Fibroblast of skin of back (primary cell): Measurements from ENCODE around the gene MAPKAPK2. TPM values are rescaled to one million over a fixed set of nuclear protein-coding genes. Genes with fewer than 3 reads are reported as not detected.
A peak's percentile ranks its signal among the peaks of the same experiment; 100 is the strongest.
"Not testable (repeated sequence)": the region's sequence is repeated elsewhere in the genome, so short reads cannot be mapped to it uniquely, and the experiment has no call there.

ENCODE experiments used
- DNase-seq: peaks from one replicate; pipeline ENCODE4 v3.0.0-alpha.2; 2013
- polyA plus RNA-seq, 2 experiments: library from polyadenylated mRNA; unstranded; fragments of 120-200 nt; gene quantifications; one replicate each; pipeline ENCODE4 v1.2.1, GENCODE V29; 2013; ENCODE audit not compliant: insufficient read length in 2 of 2

Gene MAPKAPK2
- 114 TPM for polyA plus RNA-seq (2013, experiment 1 of 2; ENCODE audit: insufficient read length)
- polyA plus RNA-seq (2013, experiment 2 of 2; ENCODE audit: insufficient read length) = 100 TPM

DNA sequence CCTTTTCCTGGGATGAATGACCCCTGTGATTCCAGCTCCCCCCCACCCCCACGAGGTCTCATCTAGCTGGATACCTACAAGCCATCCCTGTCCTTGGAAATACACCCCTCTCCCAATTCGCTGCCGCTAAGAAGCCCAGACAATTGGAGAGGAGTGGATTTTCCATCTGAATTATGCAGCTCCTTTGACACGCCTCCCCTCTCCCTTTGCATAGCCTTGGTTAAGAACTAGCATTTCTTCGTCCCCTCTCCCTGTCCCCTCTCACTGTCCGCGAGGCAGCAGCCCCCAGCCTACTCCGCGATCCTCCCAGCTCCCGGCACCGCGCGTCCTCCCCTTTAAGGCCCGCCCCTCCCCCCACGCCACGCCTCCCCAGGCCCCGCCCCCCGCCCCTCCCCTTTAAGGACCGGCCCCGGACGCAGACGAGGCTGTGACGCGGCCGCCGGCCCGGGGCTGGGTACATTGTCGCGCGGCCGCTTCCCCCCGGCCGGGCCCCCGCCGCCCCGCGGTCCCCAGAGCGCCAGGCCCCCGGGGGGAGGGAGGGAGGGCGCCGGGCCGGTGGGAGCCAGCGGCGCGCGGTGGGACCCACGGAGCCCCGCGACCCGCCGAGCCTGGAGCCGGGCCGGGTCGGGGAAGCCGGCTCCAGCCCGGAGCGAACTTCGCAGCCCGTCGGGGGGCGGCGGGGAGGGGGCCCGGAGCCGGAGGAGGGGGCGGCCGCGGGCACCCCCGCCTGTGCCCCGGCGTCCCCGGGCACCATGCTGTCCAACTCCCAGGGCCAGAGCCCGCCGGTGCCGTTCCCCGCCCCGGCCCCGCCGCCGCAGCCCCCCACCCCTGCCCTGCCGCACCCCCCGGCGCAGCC, at the start of gene MAPKAPK2:
TSS of gene MAPKAPK2 (plus strand) at position 428 of the 856 bp plus-strand sequence. CDS start at position 753, 325 bp downstream.
- peak; percentile 73 for DNase-seq

DNA sequence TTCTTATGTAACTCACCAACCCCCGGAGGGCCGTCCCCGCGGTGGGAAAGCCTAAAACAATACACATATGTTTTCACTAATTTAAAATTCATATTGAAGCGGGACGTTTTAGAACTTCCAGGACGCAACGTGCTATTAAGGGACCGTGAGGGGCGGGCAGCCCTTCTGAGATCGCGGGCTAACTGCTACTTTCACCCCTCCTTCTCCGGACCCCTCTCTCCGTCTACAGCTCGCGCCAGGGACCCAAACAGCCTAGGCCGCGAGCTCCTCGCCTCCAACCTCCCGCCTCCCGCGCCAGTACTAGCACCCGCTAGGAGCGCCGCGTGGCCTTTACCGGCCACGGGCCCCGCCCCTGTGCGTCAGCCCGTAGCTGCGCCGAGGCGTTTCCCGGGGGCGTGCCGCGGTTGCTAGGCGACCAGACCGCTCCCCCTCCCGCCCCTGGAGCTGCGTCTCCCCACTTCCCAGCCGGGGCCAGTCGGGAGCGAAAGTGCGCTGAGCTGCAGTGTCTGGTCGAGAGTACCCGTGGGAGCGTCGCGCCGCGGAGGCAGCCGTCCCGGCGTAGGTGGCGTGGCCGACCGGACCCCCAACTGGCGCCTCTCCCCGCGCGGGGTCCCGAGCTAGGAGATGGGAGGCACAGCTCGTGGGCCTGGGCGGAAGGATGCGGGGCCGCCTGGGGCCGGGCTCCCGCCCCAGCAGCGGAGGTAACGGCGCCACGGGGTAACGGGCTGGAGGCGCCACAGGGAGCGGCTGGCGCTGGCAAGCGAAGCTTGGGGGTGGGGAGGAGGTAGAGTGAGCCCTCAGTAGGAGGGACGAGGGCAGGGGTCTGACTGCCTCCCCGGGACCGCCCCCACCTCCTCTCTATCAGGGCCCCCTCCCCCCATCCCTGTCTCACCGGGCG, 49.4 kb upstream of the MAPKAPK2 start, which contains the start of gene DYRK3:
TSS of gene DYRK3 (plus strand) at position 457 of the 898 bp plus-strand sequence. CDS start at position 625, 168 bp downstream.
- DNase-seq = peak; percentile 91

DNA sequence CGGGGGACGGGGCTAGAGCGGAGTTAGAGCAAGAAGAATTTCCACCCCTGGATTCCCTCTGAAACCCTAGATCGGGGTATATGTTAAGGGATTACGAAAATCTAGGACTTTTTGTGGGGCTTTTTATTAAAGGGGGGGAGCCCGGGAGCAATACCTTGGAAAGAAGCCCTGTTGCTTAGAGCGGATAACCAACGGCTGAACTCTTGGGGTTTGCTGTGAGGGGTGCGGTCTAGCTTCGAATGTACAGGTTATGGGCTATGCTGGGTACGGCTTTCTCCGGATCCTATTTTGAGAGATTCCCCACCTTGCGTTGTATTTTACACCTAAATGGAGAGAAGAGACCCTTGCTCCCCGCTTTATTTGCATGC, 48.7 kb upstream of the MAPKAPK2 start:
- DNase-seq = no peak

DNA sequence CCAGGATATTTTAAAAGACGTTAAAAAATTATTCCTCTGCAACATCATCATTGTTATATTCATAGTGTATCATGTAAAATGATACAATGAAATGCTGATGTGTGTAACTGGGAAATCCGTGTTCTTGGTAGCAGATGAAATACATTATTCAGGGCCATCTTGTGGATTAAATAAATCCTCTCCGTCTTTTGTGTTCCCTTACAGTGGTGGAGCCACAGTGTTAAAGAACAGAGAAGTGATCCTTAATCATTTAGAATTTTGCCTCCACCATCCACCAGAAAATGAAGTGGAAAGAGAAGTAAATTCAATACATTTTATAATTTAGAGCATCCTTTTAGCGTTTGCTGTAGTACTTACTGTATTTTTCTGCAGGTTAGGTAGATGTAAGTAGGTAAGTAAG, 48.0 kb upstream of the MAPKAPK2 start:
- DNase-seq = no peak

DNA sequence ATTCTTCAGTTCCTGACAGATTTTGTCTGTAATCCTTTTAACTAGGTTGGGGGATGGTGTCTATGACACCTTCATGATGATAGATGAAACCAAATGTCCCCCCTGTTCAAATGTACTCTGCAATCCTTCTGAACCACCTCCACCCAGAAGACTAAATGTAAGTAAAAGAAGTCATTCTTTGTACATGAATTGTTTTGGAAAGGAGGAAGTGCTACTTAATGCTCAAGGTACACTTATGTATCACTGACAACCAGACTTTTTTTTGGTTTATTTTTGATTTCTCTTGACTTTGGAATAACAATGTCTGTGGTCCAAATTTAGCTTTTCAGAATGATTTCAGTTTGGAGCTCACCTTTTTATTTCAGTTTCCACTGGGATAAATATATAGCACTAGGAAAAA, 47.1 kb upstream of the MAPKAPK2 start:
- DNase-seq = no peak

DNA sequence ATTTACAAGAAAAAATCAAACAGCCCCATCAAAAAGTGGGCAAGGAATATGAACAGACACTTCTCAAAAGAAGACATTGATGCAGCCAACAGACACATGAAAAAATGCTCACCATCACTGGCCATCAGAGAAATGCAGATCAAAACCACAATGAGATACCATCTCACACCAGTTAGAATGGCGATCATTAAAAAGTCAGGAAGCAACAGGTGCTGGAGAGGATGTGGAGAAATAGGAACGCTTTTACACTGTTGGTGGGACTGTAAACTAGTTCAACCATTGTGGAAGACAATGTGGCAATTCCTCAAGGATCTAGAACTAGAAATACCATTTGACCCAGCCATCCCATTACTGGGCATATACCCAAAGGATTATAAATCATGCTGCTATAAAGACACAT, 42.6 kb upstream of the MAPKAPK2 start:
- DNase-seq = not testable (repeated sequence)

DNA sequence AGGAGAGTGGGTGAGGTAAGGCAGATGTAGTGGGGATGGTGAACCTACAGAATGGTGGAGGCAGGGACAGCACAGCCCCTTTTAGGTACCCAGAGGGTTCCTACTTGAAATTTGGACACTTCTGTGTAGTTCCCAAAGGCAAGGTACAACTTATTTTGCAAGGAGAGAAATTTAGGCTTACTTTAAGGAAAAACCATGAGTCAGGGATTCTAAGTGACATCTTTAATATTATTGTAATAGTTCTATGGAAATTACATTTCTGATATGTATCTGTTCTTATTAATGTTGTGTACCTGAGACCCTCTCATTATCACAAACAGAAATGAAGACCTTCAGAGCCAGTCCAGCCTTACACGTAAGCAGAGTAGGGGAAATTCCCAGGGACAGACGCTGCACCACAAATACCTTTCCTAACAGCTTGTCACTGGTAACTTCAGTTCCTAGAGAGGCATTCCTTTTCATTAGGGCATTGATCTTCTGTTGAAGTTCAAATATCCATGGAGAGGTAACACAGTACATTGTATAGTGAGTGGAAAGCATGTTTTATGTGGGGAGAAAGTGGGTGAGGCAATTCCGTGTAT, 41.5 kb upstream of the MAPKAPK2 start:
- DNase-seq = no peak

DNA sequence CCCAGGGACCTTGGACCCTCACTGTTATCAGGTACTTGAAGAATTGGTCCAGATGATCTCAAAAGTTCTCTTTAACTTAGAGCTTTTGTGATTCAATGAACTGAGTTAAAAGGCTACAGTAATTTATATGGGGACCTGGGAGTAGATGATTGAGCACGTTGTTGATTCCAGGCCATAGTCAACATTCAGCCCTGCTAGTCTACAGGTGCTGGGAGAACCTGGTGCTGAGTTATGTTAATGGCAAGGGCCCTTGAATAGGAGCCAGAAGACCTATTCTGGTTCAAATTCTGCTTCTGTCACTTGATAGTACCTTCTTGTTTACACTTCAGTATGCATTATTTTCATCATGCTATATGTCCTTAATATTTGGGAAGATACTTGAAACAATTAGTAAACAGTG, 38.2 kb upstream of the MAPKAPK2 start:
- DNase-seq = no peak

DNA sequence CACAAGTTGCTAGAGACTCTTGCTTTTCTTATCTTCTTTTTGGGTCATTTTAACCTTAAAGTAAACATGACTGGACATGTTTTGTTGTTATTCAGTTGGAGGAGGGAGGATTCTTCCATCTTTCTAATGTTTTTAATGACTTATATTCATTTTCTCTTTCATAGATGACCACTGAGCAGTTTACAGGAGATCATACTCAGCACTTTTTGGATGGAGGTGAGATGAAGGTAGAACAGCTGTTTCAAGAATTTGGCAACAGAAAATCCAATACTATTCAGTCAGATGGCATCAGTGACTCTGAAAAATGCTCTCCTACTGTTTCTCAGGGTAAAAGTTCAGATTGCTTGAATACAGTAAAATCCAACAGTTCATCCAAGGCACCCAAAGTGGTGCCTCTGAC, 37.5 kb upstream of the MAPKAPK2 start:
- no peak for DNase-seq

DNA sequence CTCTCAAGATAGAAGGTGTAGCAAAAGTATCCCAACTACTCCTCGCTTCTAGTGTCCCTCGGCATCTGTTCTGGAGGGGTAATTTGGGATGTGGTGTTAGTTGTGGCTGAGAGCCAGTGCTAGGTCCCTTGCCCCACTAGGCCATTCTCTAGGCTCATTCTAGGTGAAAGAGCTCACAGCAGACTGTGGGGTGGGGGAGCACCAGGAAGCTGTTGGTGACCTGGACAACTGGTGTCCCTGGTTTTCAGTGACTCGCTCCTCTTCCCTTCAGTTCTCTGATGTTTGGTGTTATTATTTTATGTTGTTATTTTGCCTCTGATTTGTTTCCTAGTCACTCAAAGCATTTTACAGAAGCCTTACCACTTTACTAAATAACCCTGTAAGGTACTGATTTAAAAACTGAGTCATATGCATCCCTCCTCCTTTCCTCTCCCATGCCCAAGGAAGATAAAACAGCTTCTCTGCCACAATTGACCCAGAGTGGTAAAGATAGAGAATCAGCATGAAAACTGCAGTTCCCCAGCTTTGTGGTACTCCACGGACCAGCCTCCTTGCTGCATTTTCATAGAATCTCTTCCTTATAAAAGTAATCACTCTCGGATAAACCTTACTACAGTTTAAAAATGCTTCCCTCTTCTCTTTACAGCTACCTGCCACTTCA, 35.3 kb upstream of the MAPKAPK2 start:
- no peak for DNase-seq

DNA sequence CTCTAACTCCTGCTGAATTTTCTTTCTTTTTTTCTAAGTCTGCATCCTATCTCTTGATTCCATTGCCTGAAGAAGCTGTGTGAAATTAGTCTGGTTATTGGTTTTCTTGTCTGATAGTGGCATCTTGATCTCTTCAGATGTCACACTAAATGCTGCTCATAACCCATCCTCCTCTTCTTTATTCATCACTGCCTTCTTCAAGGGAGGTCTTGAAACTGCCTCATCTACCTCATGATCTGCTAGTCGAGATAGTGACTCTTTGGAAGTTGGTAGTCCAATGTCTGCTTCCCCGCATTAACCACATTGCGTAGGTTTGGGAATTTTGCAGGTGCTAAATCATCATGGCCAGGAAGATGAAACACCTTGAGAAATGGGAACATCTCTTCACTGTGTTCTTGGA, 33.7 kb upstream of the MAPKAPK2 start:
- no peak for DNase-seq

DNA sequence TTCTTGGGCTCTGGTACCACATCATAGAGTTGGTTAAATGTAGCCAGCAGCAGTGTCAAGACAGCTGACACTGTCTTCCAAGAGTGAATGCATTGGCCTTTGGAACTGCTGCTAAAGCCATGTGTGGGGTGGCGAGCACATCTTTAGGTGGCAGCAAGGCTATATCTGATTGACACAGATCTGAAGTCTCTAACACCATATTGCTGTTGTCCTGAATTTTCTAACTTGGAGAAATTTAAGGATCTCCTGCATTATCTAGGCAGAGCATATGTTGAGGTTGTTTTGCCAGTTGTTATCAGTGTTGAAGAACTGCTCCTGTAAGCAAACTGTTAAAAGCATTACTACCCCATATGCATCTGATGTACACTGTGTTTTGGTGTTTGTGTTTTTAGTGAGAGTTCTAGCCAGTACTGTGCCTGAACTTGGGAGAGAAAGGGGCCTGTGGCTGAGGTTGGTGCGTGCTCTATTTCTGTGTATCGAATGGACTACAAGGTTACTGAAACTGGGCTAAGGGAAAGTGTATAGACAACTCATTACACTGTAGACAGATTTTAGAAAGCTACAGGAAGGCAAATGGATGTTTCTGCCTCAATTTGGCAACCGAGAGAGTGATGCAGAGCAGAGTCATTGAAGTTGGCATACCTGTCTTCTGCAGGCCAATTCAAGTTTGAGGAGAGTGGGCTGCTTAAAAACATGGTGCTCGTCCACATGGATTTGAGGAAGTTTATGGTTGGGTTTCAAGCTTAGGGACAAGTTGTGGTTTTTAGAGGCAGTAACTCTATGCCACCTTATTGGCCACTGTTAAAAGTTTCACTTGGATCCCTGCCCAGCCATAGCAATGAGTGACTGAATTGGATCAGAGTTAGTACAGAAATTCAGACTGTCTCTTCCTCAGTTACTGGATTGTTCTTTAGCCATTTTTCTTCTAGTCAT, 32.5 kb upstream of the MAPKAPK2 start:
- DNase-seq = peak; percentile 22

DNA sequence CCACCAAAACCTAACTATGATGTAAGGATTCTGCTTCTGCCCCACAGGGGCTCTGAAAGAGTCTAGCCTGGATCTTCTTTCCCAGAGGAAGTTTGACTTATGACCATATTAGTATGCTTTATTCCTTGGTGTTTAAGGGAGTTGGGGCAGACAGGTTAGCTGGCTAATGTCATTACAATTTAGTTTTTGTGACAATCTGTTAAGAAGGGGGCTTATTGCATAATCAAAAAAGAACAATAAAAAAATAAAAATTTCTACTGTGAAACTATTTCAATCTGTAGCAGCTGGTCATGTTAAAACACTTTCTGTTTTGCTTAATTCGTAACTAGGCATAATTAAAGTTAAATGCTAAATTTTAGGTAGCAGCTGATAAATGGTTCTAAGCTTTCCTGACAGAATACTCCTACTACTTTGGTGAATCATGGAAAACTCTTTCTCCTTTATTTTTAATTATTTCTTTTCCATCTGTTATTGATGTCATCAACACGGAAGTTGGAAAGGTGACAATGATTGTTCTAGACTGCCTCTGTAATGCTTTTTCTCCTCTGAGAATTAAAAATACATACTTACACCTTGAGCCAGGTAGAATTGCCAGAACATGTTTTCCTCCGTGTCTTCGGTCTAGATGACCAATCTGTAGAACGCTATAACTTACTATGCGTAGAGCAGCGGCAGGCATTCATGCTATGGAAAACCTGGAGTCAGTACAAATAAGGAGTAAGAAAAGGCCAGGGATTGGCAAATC, 30.8 kb upstream of the MAPKAPK2 start:
- no peak for DNase-seq

DNA sequence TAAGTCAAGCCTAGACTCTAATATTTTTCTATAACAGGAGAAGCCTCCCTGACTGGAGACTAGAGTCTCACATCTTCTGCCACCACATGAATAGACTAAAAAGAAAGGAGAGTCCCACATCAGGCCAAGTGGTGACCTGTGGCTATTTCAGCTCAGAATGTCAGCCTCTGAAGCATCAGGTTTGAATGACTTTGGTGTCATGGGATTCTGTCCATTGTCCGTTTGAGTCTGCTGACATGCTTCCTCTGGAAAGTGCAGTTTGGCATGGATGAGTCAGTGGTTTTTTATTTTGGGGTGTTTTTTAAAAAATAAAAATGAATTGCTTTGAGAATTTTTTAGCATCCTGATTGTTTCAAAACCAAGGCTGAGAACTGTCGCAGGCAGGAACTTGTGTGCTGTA, 29.9 kb upstream of the MAPKAPK2 start:
- no peak for DNase-seq

DNA sequence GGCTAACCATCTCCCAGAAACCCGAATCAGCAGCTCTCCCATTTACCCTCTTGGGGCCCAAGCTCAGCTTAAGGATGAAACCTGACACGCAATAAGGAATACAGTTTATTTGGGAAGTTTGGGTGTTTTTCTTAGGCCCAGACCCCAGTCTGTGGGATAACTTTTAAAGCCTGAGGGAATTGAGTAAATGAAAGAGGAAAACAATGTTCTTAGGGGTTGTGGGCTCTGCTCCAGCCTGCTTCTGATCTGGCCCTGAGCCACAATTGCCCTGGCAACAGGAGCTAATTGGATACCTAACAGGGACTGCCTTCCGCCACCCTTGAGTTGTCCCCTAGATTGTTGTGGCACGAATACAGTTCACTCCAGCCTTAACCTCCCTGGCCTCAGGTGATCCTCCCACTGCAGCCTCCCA, 29.2 kb upstream of the MAPKAPK2 start:
- no peak for DNase-seq

DNA sequence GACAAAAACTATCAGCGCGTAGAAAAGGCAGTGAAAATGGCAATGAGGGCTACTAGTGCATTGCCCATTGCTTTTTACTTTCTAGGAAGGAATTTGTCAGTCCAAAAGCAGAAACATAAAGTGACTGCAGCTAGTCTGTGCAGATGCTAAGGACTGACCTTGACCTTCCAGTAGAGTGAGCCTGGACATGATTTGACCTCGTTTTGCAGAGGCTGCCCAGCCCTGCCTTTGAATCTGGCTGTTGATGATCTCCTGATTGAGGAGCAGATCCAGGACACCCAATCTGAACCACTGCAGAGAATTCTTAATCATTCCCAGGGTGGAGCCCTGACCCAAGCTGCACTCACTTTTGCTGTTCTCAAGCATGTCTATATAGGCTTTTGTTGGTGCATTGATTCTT, 27.8 kb upstream of the MAPKAPK2 start:
- DNase-seq = no peak

DNA sequence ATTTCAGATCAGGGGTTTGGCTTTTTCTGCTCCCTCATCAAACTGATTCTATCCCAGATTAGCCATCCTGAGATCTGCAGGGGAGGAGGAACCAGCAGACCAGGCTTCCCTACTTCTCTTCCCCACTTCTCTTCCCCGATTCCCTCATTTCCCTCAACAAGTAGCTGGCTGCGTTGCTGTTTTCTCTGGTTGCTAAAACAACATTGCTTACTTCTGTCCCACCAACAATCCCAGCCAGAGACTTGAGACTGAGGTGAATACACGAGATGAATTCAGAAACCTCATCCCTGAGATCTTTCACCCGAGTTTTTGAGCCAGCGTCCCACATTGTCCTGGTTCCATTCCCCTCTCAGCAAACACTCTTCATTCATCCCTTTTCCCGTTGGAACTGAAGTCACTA, 27.0 kb upstream of the MAPKAPK2 start:
- no peak for DNase-seq

DNA sequence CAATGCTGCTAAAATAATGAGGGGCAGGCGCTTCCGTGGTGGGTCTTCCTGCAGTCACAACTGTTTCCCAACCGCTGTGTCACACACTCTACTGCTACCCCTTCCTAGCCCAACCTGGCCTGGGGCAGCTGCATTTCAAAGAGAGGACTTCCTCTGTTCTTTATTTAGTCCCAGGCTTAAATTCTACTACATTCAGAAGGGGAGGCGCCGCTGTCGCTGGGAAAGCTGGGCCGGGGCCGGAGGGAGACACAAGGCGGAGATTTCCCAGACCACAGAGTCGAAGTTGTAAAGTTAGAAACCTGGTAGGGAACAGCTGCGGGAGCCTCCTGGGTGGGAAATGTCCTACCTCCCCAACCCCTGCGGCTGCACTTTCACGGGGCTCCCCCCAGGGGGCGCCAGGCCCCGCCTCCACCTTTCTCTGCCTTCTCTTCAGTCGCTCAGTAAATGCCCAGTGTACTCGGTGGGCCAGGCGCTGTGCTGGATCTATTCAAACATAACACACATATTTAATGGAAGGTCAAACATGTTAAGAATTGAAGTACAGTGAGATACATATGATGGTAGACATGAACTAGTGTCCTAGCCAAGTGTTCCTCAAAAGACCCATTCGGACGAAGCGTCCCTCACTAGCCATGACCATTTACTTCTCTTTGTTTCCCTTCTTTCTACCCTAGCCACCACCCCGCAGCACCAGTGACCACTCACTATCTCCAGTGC, 26.3 kb upstream of the MAPKAPK2 start:
- DNase-seq = no peak

DNA sequence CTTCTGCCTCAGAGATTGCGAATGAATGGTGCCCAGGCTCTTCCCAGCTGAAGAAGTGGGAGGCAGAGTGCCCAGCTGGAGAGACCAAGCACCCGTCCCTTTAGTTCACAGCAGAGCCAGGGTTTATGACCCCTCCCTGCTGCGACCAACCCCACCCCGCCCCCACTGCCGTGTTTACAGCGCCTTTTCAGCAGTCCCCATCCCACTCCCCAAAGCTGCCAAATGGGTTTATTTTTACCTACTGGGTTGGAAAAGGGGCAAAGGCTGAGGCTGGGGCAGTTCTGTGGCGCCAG, 25.8 kb upstream of the MAPKAPK2 start:
- DNase-seq = no peak

DNA sequence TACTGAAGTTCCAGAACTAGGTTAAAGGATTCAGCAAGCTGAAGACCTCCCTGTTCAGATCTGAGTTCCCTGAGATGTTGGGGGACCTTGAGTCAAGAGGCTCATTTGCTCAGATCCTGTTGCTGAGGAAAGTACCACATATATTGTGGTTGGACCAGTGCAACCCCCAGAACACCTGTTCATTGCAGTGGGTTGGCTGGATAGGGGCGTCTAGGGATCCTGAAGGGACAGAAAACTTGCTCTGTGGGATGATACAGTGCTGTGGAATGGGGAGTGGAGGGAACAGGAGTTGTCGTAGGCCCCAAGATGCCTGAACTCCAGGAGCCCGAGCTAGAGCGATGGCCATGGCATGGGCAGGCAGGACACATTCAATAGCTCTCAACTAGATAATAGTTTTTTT, 24.6 kb upstream of the MAPKAPK2 start:
- no peak for DNase-seq
